HG03025 (cell line): ENCODE data around the gene CCDC18.

Experiments used
- ATAC-seq: cut with Tn5 transposase; IDR thresholded peaks from one replicate; pipeline ENCODE4 v1.9.1; 2021; ENCODE audit warnings: mild to moderate bottlenecking, moderate library complexity; ENCODE audit not compliant: unreplicated experiment, low FRiP score

Gene CCDC18

GRCh38 chr1:93288558-93288957 is 108.0 kb downstream of the CCDC18 start:
- no peak for ATAC-seq

DNA sequence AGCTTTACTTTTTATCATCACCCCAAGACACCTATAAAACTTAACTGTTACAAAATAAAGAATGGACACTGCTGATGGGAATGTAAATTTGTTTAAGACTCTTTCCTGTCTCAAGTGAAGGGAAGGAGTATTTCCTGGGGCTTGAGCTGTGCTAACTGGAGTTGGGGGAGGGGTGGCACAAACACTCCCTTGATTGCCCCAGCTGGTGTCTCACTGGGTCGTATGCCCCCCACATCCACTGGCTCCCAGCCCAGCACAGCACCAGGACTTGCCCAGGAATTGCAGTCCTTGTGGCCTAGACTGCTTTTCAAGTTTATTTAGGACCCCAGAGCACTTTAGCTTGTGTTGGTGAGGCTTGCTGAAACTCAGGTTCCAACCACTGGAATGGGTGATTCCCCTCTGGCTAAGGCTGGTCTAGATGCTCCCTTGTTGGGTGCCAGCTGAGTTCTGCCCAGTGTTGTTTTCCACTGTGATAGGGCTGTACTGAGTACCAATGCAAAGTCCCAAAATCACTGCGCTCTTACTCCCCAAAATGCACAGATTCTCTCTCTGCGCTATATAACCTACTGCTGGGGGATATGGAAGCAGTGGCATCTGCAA is 116.1 kb downstream of the CCDC18 start:
- no peak for ATAC-seq

GRCh38 chr1:93301131-93301530 is 120.6 kb downstream of the CCDC18 start:
- no peak for ATAC-seq

GRCh38 chr1:93302078-93302477 is 121.6 kb downstream of the CCDC18 start:
- ATAC-seq, result no peak

GRCh38 chr1:93304716-93305138 is 124.2 kb downstream of the CCDC18 start:
- no peak for ATAC-seq

DNA sequence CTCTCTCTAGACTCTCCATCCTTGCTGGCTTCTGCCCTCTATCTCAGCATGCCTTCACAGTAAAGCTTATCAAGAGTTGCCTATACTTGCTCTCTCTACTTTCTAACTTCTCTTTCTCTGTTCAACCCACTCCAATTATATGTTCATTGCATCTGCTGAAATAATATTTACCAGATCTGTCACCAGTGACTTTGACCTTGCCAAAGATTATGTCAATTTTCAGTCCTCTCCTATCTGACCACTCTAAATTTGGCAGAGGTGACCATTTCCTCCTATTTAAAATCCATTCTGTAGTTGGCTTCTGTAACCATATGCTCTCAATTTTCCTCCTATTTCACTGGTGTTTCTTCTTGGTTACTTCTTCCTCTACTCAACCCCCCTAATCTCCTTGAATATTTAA is 126.4 kb downstream of the CCDC18 start:
- no peak for ATAC-seq

GRCh38 chr1:93313026-93313425 is 132.5 kb downstream of the CCDC18 start:
- ATAC-seq, result no peak

DNA sequence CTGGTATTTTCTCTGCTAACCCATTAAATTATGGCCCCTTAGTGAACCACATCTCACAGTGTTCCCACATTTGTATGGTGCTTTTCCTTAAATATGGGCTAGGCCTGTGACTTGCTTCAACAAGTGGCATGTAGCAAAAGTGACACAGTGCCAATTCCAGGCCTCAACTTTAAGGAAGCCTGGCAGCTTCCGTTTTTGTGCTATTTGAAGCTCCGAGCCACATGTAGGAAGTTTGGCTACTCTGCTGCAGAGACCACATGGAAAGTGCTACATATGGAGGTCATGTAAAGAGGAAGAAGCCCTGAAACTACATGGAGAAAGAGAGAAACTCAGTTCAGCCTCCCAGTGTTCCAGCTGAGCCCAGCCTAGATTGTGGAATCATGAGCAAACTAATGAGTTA is 136.7 kb downstream of the CCDC18 start:
- ATAC-seq, result no peak

GRCh38 chr1:93317943-93318342 is 137.4 kb downstream of the CCDC18 start:
- ATAC-seq, result no peak

GRCh38 chr1:93321720-93322119 is 141.2 kb downstream of the CCDC18 start:
- ATAC-seq, result no peak

DNA sequence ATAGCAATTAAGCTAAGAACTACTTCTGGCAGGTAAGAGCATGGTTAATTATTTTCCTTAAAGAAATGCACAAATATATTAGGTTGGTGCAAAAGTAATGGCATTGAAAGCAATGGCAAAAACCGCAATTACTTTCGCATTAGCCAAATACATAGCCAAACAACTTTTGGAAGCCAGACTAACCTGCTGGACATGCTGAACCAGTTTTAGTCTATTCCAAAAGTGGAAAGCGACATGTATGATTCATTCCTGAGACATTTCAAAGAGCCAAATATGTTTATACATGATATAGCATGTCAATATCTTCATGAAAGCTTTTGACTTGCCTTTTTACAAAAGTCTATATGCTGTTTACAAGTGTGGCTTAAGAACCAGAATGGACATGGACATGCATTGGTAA is 141.8 kb downstream of the CCDC18 start:
- no peak for ATAC-seq

DNA sequence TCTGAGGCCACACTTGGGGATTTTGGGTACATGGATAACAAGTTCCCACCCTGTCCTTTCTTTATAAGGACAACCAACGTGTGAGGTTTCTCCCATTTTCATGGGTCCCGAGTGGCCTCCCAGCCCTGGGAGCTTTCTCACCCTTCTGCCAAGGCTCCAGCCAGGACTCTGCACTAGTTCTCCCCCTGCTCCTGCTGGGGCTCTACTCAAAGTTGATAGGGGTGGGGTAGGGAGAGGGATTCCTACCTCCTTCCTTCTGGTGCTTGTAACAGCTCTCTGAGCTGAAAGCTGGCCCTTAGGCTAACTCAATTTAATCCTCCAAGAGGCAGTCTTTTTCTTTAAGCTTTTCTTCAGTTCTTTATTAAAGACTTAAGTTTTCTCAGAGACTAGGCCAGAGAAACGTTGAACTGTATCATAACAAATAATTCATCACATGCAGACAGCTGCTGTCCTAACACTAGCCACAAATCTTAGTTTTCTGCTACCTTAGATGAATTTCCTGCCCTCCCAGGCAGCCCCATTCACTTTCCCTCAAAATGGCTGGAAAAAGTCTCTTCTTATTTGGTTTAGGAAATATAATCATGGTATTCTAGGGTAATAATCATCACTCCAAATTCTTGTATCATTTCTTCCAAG is 142.8 kb downstream of the CCDC18 start:
- no peak for ATAC-seq

DNA sequence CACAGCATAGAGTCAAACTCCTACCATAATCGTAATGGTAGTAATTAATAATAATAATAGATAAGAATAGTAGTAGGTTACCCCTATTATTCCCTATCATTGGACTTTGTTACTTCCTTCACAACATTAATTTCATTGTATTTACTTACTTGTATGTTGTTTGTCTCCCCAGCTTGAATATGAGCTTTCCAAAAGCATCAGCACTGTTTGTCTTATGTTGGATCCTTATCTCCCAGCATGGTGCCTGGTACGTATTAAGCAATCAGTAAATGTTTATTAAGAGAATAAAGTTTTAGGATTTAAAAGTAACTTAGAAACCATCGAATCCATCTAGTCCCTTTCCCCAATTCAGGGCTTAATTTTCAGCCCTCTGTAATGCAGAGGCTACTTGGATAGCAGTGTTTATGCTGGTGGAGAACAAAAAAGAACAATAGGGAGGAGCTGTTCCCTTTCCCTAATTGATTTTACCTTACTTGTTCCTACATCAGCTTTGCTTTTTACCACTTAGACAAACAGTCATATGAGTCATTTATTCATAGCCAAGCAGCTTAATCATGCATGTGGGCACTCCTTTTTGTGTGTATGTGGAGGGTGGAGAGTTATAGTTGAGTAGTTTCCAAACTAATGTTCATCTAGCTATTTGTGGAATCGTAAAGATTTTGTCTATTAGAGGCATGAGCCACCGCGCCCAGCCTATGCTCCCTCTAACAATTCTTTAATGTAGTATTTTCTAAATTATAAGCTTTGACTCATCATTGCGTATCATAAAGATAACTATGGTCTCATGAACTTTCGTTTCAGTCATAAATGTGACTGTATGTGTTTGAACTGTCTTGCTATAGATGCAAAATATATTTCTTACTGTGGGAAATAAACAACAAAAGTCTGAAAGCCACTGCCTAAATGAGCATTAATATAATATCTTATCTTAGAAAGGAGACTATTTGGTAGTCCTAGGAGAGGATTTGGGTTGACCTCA is 144.3 kb downstream of the CCDC18 start:
- no peak for ATAC-seq
